Cerebellar cortex (tissue), 1 donor: ENCODE data around the gene DGKG.
A peak's percentile ranks its signal among the peaks of the same experiment; 100 is the strongest.

ENCODE experiments used
- DNase-seq: peaks from one replicate; pipeline ENCODE4 v3.0.0-alpha.2; 2015; ENCODE audit warnings: low spot score

The DGKG gene

GRCh38 chr3:186361762-186362536 lies at the start of gene DGKG:
DGKG (minus strand) TSS chr3:186362234; CDS start chr3:186320459, 41,775 bp downstream.
- peak; percentile 78 for DNase-seq

DNA sequence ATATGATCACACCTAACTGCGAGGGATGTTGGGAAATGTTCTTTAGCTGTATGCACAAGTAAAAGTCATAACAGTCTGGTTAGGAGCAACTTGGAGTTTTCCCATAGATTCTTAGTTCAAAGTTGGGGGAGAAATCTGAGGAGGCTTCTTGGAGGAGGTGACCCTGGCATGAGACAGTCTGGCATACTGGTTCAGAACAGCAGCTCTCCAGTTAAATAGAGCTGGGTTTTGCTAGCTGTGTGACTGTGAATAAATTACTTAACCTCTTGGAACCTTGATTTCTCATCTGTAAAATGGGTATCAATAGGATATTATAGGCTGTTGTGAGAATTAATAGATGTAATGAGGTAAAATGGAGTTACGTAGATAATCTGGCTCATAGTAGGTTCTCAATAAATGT lies 49.1 kb upstream of the DGKG start:
- DNase-seq = no peak

- DNase-seq = peak; percentile 93
These were observed 44.9 kb upstream of the DGKG start for GRCh38 chr3:186406669-186407635.

DNA sequence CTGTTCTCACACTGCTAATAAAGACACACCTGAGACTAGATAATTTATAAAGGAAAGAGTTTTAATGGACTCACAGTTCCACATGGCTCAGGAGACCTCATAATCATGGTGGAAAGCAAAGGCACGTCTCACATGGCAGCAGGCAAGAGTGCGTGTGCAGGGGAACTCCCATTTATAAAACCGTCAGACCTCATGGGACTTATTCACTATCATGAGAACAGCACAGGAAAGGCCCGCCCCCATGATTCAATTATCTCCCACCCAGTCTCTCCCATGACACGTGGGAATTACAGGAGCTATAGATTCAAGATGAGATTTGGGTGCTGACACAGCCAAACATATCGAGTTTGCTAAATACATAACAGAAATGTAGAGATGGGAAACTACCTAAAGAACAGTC lies 39.5 kb upstream of the DGKG start:
- no peak for DNase-seq

GRCh38 chr3:186400662-186401061 lies 38.6 kb upstream of the DGKG start:
- DNase-seq = no peak

GRCh38 chr3:186400026-186400425 lies 38.0 kb upstream of the DGKG start:
- DNase-seq = no peak

DNA sequence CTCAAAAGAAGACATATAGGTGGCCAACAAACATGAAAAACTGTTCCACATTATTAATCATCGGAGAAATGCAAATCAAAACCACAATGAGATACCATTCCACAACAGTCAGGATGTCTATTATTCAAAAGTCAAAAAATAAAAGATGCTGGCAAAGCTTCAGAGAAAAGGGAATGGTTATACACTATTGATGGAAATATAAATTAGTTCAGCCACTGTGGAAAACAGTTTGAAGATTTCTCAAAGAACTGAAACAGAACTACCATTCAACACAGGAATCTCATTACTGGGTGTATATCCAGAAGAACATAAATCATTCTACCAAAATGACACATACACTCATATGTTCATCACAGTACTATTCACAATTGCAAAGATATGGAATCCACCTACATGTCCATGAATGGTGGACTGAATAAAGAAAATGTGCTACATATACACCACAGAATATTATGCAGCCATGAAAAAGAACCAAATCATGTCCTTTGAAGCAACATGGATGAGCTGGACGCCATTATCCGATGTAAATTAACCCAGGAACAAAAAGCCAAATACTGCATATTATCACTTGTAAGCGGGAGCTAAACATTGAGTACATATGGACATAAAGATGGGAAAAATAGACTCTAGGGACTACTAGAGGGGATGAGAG lies 32.7 kb upstream of the DGKG start:
- DNase-seq = no peak

- no peak for DNase-seq
These were observed 25.0 kb upstream of the DGKG start for GRCh38 chr3:186386883-186387560.

DNA sequence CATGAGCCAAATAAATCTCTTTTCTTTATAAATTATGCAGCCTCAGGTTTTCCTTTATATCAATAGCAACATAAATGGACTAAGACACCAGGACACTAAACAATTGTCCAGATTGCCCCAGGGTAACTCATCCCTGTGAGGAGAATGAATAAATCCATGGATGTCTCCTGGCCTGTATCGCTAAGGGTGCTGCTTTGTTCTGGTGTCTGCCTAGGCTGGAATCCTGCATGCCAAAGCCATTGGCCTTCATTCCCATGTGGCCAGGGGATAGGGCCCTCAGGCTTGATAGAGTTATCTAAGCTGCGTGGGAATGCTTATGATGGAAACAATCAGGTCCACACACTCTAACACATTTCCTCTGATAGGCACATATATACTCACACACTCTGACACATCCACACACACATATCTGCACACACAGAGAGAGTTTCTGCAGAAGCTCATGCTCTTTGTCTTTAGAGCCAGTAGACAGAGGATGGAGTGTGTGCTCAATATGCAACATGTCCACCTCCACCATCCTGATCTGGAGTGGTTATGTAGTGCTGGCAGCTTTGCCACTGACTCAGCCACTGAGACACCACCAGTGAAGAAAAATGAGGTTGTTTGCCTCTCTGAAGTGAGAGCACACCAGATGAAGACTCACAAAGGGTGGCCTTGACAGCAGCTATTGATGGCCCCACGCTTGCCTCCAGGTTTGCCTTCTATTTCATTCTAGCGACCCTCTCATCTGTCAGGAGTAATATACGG lies 24.0 kb upstream of the DGKG start:
- no peak for DNase-seq

- peak; percentile 17 for DNase-seq
These were observed 21.3 kb upstream of the DGKG start for GRCh38 chr3:186383026-186383993.

GRCh38 chr3:186382217-186382885 lies 20.3 kb upstream of the DGKG start:
- DNase-seq = no peak

DNA sequence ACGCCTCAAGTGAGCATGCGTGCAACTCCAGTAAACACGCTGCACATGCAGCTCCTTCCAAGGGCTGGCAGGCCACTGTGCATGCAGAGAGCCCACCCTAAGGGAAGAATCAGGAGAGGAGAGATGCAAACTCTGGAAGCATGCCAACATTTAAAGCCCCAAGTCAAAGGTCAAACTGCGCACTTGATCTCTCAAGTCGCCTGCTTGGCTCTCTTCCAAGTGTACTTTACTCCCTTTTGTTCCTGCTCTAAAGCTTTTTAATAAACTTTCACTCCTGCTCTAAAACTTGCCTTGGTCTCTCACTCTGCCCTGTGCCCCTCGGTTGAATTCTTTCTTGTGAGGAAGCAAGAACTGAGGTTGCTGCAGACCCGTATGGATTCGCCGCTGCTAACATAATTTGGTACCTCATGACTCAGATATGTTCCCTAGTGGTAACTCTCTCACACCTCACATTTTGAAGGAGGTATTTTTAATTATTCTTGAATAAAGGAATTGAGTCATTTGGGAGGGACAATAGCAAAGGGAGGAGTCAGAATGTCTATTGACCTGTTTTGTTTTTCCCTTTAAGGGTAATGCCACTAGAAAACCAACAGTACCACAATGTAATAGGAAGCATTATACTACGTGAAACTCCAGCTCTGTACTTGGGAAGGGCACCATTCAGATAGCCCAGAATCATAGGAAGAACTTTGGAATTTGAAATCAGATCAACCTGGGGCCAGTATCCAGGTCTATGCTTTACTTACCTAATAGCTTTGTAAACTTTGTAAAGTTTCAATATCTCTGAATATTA lies 19.6 kb upstream of the DGKG start:
- no peak for DNase-seq

- DNase-seq = no peak
These were observed 18.8 kb upstream of the DGKG start for GRCh38 chr3:186380622-186381380.

- DNase-seq = no peak
These were observed 13.4 kb upstream of the DGKG start for GRCh38 chr3:186375443-186375842.

- DNase-seq = no peak
These were observed 12.3 kb upstream of the DGKG start for GRCh38 chr3:186374376-186374775.

DNA sequence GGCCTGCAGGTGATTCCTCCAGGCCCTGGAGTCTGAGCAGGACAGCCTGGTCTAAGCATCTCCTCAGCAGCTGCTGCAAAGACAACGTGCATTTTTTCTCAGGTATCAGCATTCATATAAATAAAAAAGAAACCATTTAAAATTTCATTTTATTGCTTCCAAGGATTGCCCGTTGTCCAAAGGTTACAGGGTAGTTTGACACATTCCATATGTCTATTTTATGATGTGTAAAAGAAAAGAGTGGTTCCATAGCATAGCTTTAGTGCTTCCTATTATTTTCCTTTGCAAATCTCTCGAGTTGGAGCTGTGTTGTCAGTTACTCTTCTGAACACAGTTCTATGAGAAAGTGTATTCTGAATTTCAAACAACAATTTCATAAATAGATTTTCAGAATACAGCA lies 7.2 kb upstream of the DGKG start:
- no peak for DNase-seq

DNA sequence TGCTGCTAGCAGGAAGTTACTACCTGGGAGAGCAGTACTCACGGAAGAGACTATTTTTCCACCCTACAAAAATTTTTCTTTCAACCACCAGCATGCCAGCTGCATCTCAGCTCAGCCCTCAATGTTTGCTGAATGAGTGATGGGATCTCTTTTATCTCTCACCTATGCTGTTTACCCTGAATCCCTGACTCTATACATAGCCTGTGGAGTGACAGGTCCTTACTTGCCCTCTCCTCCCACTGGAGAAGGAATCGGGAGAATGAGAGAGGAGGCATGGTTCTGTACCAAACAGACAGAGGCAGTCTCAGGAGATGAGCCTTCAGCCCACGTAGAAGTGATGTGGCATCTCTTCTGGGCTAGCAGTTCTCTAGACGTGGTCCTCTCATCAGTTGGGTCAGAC lies 6.7 kb upstream of the DGKG start:
- no peak for DNase-seq

- DNase-seq = no peak
These were observed 6.1 kb upstream of the DGKG start for GRCh38 chr3:186368176-186368575.
